Mammary epithelial cell (primary cell): Measurements from ENCODE around the gene HEXD.

Experiments used
- EZH2 ChIP-seq: IDR thresholded peaks from 2 replicates; pipeline ENCODE4 v1.6.1; 2012; ENCODE audit warnings: low read length, inconsistent platforms, borderline replicate concordance
- TF ChIP-seq, protein P1 (sequence below), 2 donors: IDR thresholded peaks in 1 of 2; conservative IDR thresholded peaks in 1 of 2; 2 replicates each; pipeline ENCODE4 v1.5.1; 2011 to 2012; ENCODE audit warnings: inconsistent platforms in 2 of 2, low read length in 2 of 2, mild to moderate bottlenecking in 2 of 2, control low read depth in 1 of 2, low read depth in 1 of 2; ENCODE audit not compliant: insufficient read depth in 1 of 2; ENCODE audit errors: extremely low read depth in 1 of 2

DNA sequence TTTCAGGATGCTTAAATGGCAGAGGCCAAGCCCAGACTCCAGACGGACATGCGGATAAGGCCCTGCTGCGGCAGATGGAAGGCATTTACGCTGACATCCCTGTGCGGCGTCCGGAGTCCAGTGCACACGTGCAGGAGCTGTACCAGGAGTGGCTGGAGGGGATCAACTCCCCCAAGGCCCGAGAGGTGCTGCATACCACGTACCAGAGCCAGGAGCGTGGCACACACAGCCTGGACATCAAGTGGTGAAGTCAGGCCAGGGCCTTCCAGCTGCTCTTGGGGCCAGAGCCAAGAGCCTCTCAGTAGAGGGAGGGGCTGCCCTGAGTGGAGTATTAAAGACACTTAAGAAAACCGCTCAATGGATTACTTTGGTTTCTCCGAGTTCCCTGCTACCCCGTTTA is 69.8 kb downstream of the HEXD start:
- TF ChIP-seq EZH2: no peak
- TF ChIP-seq, protein P1, sequence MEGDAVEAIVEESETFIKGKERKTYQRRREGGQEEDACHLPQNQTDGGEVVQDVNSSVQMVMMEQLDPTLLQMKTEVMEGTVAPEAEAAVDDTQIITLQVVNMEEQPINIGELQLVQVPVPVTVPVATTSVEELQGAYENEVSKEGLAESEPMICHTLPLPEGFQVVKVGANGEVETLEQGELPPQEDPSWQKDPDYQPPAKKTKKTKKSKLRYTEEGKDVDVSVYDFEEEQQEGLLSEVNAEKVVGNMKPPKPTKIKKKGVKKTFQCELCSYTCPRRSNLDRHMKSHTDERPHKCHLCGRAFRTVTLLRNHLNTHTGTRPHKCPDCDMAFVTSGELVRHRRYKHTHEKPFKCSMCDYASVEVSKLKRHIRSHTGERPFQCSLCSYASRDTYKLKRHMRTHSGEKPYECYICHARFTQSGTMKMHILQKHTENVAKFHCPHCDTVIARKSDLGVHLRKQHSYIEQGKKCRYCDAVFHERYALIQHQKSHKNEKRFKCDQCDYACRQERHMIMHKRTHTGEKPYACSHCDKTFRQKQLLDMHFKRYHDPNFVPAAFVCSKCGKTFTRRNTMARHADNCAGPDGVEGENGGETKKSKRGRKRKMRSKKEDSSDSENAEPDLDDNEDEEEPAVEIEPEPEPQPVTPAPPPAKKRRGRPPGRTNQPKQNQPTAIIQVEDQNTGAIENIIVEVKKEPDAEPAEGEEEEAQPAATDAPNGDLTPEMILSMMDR (conservative IDR thresholded peaks at IDR 0.05 in 1 of 2, IDR thresholded peaks at IDR 0.05 in 1 of 2; ENCODE audit: extremely low read depth in 1 of 2, insufficient read depth in 1 of 2, low read depth in 1 of 2, low read length in 2 of 2): no peak
